Activated T-cell treated with anti-CD3 and anti-CD28 coated beads, Interleukin-2, amount 50 U/mL, for 48 hours (primary cell): Measurements from ENCODE around the gene SLC35B3.

Experiments
- DNase-seq, 2 experiments: peaks; one replicate each; pipeline ENCODE4 v3.0.0-alpha.2; 2020

The SLC35B3 gene

DNA sequence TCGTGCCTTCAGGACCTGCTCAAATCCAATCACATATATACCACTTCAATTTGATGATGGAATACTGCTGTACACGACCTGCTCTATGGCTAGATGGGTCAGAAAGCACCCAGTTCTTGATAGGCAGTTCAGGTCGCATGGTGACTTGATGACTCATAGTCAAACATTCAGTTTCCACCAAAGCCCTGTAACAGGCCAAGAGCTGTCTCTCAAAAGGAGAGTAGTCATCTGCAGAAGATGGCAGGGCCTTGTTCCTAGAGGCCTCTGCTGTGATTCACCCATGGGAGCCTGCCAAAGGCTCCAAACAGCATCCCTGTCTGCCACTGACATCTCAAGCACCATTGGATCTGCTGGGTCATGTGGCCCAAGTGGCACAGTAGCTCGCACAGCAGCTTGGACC lies 29.4 kb downstream of the SLC35B3 start:
- peak in 1 of 2 experiments; percentile 15 for DNase-seq

DNA sequence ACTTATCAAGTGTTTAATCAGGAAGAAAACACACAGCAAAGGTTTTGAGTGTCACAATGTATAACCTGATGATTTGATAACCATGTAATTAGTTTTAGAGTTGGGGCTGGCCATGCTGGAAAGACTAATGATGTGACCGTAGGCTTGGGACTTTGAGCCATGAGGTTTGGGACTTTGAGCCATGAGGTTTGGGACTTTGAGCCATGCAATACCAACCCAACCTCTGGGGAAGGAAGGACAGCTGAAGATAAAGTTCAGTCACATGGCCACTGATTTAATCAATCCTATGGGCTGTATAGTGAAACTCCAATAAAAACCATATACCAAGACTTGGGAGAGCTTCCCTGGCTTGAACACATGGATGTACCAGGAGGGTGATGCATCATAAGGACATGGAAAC lies 32.8 kb downstream of the SLC35B3 start:
- no peak for DNase-seq

DNA sequence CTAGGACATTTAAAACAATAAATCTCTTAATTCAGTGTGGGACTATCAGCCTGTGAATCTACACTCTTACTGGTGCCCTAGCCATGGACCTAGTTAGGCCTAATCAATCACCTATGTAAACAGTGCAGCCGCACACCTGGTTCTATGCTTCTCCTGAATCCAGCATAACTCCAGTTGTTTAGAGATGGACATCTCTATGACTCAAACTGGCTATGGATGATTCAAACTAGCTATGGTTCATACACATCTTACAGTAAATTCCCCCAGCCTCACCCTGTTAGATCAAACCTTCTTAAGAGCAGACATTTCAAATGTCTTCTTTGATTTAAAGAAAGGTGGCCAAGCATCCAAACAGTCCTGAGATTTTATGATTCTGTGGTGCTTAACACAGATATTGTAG lies 34.7 kb downstream of the SLC35B3 start:
- DNase-seq, result no peak

DNA sequence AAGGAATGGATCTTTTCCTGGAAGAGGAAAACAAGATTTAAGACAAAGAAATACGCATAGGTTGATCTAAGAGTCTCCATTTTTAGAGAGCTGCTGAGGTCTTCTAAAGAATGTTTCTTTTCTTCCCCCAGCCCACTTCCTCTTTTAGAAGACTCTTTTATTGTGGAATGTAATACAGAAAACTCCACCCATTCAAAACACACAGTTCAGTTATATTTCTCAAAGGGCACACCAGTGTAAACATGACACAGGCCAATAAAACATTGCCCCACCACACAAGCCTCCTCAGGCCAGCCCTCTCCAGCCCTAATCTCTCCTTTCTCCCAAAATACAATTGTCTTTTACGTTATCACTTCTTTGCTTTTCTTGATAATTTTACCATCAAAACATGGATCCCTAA lies 42.8 kb downstream of the SLC35B3 start:
- DNase-seq, result no peak

DNA sequence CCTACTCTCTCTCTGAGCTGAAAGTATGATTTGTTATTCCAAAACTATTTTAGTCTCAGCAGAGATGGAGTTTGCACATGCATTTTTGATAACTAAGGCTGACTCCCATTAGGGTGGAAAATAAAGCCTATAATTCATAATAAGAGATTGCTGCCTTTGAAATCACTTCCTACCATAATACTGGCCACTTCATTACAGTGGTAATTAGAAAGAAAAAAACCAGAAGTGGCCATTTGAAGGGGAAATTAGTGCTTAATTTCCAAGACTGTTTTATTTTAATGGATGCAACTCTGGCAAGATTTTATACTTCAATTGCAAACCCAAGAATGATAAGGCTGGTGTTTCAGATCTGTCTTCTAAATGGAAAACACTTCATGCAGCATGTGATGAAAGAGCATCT lies 43.4 kb downstream of the SLC35B3 start:
- no peak for DNase-seq

DNA sequence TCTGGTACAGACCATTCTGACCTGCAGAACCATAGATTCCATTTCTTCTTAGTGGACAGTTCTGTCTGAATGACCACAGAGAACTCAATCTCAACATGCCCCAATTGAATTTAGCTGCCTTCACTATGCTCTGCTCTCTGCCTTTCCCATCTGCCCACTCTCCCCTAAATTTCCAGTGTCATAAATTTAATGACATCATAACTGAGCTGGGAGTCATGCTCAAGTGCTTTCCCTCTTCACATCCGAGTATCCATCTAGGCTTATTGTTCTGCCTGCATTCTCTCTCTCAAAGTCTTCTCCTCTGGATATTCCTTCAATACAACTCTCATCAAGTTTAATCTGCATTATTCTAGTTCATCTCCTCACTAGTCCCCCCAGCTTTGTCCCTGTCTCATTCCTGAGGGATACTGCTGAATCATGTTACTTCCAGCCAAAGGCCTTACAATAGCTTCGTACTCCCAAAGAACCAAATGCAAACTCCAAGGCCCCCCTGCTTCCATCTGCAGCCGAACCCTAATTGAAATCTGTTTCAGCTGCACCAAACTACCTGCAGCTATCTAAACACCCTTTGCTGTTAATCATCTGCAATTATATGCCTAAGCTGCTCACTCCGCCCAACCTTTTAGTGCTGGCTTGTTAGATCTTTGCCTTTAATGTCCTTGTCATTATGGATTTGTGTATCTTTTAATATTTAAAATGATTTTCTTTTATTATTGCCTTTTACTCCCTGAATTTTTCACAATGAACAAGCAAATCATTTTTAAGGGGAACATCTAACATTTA lies 46.1 kb downstream of the SLC35B3 start:
- DNase-seq, result no peak

DNA sequence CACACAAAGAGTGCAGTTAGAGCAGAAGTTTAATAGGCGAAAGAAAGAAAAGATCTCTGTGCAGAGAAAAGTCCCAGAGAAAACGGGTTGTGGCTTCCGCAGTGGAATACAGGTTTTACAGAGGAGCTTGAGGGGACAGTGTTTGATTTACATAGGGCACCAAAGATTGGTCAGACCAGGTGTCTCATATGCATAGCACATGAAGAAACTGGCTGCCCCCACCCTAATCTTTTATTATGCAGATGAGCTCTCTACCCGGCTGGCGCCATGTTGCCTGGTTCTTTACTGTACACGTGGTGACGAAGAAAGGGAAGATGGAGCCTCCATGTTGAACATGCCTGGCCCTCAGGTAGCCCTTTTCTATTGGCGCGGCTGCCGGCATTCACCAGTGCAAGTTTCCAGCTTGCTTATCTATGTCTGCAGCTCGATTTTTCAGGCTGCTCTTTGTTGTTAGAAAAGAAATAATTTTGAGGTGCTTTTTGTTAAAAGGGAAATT lies 47.4 kb downstream of the SLC35B3 start:
- DNase-seq, result no peak

DNA sequence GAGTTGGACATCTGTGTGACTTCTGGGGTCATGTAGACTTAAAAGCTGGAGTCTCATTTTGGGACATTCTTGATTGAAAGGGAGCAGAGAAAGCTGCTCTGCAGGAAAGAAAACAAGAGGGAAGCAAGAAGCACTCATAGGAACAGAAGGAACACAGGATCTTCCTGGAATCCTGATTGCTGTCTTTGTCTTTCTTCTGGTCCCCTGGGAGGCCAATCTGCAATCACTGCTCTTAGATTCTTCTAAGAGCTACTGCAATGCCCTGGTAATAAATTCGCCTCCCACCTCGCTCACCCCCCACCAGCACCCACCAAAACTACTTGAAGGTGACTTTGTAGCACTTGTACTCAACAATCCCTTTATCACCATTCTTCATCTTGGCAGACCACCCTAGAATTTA lies 51.8 kb downstream of the SLC35B3 start:
- DNase-seq, result no peak

DNA sequence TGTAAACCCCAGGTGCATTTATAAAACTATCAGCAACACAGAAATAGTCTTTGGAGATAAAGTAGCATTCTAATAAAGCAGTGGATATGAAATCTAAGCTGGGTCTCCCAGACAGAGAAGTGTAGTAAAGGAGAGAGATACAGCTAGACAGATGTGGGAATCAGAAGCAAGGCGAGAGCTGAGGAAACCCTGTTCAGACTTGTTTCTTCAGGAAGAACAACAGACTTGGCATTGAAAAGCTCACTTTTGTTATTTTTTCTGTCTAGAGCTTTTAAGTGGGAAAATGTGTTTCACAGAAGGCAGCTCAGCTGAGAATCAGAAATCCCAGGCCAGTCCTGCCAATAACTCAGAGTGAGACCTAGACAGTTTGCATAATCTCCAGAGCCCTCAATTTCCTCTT lies 52.9 kb downstream of the SLC35B3 start:
- DNase-seq, result no peak

DNA sequence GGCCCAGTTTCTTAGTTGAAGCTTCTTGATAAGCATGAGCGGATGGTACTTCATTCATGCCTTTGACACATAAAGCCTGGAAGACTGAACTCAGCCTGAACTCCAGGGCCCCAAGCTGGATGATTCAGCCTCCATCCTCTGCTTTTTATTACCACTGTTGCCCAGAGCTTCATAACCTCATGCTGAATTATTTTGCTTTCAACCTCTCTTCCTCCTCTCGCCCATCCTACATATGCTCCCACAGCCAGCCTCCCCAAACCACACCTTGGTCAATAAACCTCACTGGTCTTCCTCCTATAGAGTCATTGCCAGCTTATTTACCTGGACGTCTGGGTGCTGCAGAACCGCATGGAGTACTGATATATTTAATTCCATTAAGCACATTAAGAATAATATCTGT lies 59.4 kb downstream of the SLC35B3 start:
- no peak for DNase-seq
